Activated CD4-positive, CD25-positive, alpha-beta regulatory T cell treated with anti-CD3 and anti-CD28 coated beads, Interleukin-2, amount 50 U/mL, for 16 hours (primary cell): ENCODE data around the gene SYMPK.

Experiments
- DNase-seq: peaks from one replicate; pipeline ENCODE4 v3.0.0-alpha.2; 2020; ENCODE audit warnings: low read depth, low spot score

The SYMPK gene

GRCh38 chr19:45825263-45825605 lies 37.7 kb downstream of the SYMPK start:
- no peak for DNase-seq

DNA sequence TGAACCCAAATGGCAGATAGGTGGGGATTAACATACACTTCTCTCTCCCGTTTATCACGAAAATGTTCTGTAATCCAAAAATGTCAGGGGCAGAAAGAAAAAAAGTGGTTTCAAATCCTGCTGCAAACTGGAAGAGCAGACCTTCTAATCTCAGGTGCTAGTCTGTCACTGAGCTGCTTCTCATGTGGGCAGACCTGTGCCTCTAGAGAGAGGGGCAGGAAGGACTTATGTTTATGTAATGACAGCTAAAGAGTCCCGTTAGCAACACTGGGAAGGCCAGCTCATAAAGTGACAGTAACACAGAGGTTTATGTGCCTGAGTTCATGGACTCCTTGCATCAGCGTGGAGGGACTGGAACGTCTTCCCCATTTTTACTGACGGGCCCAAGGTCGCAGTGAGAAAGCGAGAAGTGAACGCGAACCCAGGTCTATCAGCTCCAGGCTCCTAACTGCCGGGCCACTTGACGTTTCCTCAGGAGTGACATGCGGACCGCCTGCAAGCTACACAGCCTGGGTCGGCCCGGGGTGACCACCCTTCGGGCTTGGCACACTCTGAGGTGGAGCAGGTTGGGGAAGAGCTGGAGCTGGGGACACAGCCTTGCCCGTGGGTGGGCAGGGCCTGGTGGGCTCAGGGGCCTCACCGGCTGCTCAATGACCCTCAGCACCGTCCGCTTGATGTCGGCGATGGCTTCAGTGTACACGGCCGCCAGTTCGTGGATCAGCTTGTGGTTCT lies 38.2 kb downstream of the SYMPK start:
- no peak for DNase-seq

GRCh38 chr19:45824041-45824471 lies 38.9 kb downstream of the SYMPK start:
- DNase-seq, result no peak

DNA sequence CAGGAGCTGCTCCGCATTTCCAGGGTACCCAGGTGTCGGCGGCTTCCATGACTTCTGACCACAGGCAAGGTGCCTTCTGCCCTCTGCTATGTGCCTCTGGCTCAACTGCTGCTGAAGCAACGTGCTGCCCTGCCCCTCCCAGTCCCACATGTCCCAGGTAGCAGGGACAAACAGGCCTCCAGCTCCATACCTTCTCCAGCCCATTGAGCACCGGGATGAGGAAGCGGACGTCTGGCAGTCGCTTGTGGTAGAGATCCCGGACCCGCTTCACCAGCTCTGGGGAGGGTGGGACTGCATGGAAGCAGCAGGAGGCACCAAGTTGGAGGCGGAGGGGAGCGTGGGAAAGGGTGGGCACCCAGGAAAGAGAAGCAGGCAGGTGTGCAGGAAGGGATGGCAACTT lies 39.8 kb downstream of the SYMPK start:
- DNase-seq, result no peak

GRCh38 chr19:45822716-45823115 lies 40.2 kb downstream of the SYMPK start:
- DNase-seq, result no peak

GRCh38 chr19:45821570-45821969 lies 41.4 kb downstream of the SYMPK start:
- DNase-seq, result no peak

- no peak for DNase-seq
Measured at GRCh38 chr19:45821103-45821521, 41.8 kb downstream of the SYMPK start.

GRCh38 chr19:45820413-45821102 lies 42.4 kb downstream of the SYMPK start:
- no peak for DNase-seq

DNA sequence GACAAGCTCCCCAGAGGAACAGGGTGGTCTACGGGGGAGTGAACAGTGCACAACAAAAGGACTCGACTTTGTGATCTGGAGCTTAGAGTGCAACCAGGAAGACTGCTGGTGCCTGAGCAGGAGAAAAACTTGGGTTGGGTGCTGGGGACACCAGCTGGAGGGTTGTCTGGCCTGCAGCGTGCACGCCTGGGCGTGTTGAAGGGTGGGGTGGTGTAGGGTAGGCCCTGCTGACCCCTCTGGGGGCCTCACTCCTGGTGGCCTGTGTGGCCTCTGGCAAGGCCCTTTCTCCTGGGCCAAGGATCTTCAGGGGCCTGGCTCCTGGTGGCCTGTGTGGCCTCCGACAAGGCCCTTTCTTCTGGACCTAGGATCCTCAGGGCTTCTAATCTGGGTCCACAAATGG lies 43.2 kb downstream of the SYMPK start:
- DNase-seq, result no peak

GRCh38 chr19:45817725-45818301 lies 45.1 kb downstream of the SYMPK start:
- DNase-seq, result no peak

DNA sequence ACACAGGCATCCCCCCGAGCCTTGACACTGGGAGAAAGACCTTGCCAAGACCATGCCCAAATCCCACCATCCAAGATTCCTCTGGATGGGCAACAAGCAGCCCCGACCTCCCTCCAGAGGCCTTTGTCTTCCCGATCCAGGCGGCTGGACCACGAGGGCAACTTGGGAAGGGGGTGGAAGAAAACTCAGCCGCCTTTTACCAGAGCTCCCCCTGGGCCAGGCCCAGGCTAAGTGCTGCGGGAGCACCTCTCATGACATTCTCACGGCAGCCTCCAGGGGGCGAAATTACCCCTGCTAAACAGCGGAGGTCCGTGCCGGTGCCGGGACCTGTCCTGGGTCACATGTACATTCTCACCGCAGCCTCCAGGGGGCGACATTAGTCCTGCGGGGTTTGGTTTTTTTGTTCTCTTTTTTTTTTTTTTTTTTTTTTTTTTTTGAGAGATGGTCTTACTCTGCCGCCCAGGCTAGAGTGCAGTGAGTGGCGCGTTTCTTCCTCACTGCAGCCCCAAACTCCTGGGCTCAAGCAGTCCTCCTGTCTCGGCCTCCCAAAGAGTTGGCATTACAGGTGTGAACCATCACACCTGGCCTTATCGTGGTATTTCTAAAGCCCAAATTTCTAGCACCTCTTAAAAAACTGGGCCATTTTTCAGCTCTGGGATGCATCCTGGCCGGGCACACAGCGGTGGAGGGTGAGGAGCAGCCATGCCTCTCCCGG lies 45.8 kb downstream of the SYMPK start:
- DNase-seq, result peak; percentile 93

- DNase-seq, result no peak
Measured at GRCh38 chr19:45816236-45817009, 46.5 kb downstream of the SYMPK start.

DNA sequence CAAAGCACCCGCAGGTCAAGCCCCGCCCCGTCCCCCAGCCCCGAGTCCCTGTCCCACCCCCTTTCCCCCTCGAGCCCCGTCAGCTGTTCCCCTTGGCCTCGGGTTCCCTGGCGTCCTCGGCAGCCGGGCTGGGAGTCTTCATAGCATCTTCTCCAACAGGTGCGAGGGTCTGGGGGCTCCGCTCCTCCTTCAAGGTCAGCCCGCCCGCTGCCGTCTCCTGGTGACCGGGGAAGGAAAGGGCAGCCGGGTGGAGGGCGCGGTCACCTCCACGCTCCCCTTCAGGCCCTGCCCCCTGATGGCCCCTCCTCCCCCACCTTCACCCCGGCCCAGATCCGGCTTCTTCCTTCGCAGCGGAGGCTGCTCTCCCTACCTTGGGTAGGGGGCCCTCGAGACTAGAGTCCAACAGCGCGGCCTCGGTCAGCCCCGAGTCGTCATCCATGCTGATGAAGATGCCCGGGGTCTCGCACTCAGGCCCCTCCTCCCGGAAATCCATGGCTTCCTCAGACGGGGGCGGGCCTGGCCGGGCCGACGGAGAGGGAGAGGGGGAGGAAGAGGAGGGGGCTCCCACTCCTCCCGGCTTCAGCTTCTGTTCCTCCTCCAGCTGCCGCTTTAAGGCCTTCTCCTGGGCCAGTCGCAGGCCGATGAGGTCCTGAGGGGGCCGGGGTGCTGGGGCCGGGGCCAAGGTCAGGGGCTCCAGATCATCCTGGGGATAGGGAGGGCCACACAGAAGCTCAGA lies 47.3 kb downstream of the SYMPK start:
- no peak for DNase-seq

GRCh38 chr19:45814851-45815480 lies 48.0 kb downstream of the SYMPK start, which contains the start of gene RSPH6A:
RSPH6A (minus strand) TSS chr19:45815308; CDS start chr19:45815176, 132 bp downstream.
- DNase-seq, result no peak

GRCh38 chr19:45814166-45814780 lies 48.7 kb downstream of the SYMPK start:
- DNase-seq, result no peak

- DNase-seq, result no peak
Measured at GRCh38 chr19:45812297-45812696, 50.6 kb downstream of the SYMPK start.

DNA sequence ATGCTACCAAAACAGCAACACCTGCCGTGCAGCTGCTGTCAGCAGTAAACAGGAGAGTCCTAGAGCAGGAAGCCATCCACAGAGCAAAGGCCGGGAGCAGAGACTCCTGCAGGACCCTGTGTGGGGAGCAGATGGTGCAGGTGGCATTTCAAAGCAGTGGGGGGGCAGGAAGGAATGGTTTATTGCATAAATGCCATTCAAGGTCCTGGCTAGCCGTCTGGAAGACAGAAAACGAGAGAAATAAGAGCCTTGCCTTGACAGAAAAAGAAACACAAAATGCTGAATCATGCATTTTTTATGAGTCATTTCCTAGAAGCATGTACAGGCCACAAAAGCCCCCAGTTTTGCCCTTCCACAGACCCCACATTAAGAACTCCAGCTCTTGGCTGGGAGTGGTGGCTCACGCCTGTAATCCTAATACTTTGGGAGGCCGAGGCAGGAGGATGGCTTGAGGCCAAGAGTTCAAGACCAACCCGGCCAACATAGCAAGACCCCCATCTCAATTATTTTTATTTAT lies 53.2 kb downstream of the SYMPK start:
- no peak for DNase-seq

GRCh38 chr19:45805719-45806118 lies 57.2 kb downstream of the SYMPK start:
- DNase-seq, result no peak

- DNase-seq, result no peak
Measured at GRCh38 chr19:45804959-45805230, 58.1 kb downstream of the SYMPK start.
